Measurements from ENCODE around the gene UGT1A10. TPM values are rescaled to one million over a fixed set of nuclear protein-coding genes. Genes with fewer than 3 reads are reported as not detected.

The UGT1A10 gene
- total RNA-seq, 2 experiments from 2014 or later, result not detected

DNA sequence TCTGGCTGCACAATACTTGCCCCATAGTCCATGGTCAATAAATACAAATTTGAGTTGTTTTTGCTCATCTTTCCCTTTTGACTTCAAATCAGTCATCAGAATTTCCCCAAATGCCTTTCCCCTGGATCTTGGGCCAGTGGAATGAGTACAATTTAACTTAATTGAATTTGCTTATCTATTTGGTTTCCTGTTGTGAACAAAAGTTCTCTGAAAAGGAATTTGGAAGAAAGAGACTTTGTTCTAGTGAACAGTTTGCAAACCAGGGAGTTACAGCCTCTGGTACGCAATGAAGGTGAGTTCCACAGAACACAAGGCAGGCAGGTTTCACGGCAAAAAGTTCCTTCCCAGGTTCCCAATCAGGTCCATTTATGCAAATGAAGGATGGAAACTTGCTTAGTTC, 122.6 kb downstream of the UGT1A10 start:
- DNase-seq (no peak), ATAC-seq (no peak)
- Mint-ChIP-seq H3K4me3 (no peak overlapping the region), H3K27ac (no peak overlapping the region), H3K27me3 (peaks cover 2% of the 10 kb centered on the region), H3K9me3 (no peaks in the 10 kb centered on the region), H3K36me3 (ENCODE audit: low read depth) (no peaks in the 10 kb centered on the region), H3K4me1 (ENCODE audit: low read depth) (no peaks in the 10 kb centered on the region)
- ChIA-PET CTCF (no interaction called here), POLR2A (no interaction called here)
- TF ChIP-seq, protein P1, sequence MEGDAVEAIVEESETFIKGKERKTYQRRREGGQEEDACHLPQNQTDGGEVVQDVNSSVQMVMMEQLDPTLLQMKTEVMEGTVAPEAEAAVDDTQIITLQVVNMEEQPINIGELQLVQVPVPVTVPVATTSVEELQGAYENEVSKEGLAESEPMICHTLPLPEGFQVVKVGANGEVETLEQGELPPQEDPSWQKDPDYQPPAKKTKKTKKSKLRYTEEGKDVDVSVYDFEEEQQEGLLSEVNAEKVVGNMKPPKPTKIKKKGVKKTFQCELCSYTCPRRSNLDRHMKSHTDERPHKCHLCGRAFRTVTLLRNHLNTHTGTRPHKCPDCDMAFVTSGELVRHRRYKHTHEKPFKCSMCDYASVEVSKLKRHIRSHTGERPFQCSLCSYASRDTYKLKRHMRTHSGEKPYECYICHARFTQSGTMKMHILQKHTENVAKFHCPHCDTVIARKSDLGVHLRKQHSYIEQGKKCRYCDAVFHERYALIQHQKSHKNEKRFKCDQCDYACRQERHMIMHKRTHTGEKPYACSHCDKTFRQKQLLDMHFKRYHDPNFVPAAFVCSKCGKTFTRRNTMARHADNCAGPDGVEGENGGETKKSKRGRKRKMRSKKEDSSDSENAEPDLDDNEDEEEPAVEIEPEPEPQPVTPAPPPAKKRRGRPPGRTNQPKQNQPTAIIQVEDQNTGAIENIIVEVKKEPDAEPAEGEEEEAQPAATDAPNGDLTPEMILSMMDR (IDR thresholded peaks at IDR 0.05), result no peak
- intact Hi-C loops (cut with micrococcal nuclease), result no loop called here

DNA sequence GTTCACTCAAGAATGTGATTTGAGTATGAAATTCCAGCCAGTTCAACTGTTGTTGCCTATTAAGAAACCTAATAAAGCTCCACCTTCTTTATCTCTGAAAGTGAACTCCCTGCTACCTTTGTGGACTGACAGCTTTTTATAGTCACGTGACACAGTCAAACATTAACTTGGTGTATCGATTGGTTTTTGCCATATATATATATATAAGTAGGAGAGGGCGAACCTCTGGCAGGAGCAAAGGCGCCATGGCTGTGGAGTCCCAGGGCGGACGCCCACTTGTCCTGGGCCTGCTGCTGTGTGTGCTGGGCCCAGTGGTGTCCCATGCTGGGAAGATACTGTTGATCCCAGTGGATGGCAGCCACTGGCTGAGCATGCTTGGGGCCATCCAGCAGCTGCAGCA, 123.8 kb downstream of the UGT1A10 start, which contains the start of gene UGT1A1:
Gene UGT1A1 (plus strand): TSS at position 228 of the 400 bp plus-strand sequence. CDS start 18 bp downstream, at position 246.
- Mint-ChIP-seq H3K9me3 (no peaks in the 10 kb centered on the region), H3K4me1 (ENCODE audit: low read depth) (no peaks in the 10 kb centered on the region), H3K27me3 (peaks cover 7% of the 10 kb centered on the region), H3K27ac (no peak within 1 kb of the TSS), H3K4me3 (no peak within 1 kb of the TSS), H3K36me3 (ENCODE audit: low read depth) (no peaks in the 10 kb centered on the region)
- ATAC-seq (no peak), DNase-seq (no peak)
- intact Hi-C loops (cut with micrococcal nuclease), result no loop called here
- POLR2A ChIA-PET, result no interaction called here
- TF ChIP-seq, protein P1 (IDR thresholded peaks at IDR 0.05), result no peak
- CTCF ChIA-PET, result no interaction called here

DNA sequence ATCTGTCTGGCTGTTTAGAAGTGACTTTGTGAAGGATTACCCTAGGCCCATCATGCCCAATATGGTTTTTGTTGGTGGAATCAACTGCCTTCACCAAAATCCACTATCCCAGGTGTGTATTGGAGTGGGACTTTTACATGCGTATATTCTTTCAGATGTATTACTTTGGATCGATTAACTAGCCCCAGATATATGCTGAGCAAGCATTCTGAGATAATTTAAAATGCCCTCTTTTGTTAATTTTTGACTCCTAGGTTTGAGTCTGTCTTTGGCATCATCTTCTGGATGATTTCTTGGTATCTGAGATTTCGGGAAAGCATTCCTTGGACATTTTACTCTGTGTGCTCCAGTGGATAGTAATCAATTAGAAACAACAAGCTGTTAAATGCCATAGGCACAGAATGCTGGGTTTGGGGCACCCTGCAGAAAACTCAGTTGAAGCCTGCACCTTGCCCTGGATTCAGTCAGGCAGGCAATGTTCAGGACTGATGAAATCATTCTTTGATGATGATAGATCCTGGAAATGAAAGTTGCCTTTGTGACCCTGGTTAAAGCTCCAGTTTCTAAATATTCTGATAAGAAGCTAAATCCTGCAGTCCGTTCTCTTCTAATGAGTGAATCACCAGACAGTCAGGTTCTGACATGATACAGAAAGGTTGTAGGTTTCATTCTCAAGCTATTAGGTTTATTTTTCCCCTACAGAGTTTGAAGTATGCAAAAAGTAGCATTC, 125.0 kb downstream of the UGT1A10 start:
- Mint-ChIP-seq H3K27me3 (peaks cover 11% of the 10 kb centered on the region), H3K4me1 (ENCODE audit: low read depth) (no peaks in the 10 kb centered on the region), H3K36me3 (ENCODE audit: low read depth) (no peaks in the 10 kb centered on the region), H3K4me3 (no peak overlapping the region), H3K9me3 (no peaks in the 10 kb centered on the region), H3K27ac (no peak overlapping the region)
- ATAC-seq (no peak), DNase-seq (no peak)
- POLR2A ChIA-PET, result no interaction called here
- CTCF ChIA-PET, result no interaction called here
- intact Hi-C loops (cut with micrococcal nuclease), result no loop called here
- TF ChIP-seq, protein P1 (IDR thresholded peaks at IDR 0.05), result no peak

DNA sequence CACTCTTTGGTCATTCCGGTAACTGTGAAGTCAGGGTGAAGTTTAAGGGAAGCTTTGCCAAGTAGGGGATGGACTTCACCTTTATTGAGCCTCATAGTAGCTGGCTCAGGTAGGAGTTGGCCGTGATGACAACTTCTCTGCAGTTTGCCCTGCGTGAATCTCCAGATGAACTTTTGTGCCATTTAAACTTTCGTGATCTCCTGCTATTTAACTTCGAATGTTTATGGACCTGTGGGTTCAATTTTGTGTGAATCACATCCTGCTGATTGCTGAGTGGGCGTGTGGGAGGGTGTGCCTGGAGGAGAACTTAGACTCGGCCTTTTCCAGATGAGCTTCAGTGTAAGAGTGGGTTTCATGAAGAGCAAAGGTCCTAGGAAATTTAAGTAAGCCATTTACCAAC, 128.0 kb downstream of the UGT1A10 start:
- CTCF ChIA-PET, result no interaction called here
- no peaks in the 10 kb centered on the region for H3K36me3 Mint-ChIP-seq (ENCODE audit: low read depth)
- no peak overlapping the region for H3K27ac Mint-ChIP-seq
- no peaks in the 10 kb centered on the region for H3K9me3 Mint-ChIP-seq
- DNase-seq, result no peak
- TF ChIP-seq, protein P1 (IDR thresholded peaks at IDR 0.05), result no peak
- no peak overlapping the region for H3K4me3 Mint-ChIP-seq
- POLR2A ChIA-PET, result no interaction called here
- H3K4me1 Mint-ChIP-seq (ENCODE audit: low read depth), result no peaks in the 10 kb centered on the region
- no peak for ATAC-seq
- H3K27me3 Mint-ChIP-seq, result peaks cover 15% of the 10 kb centered on the region
- intact Hi-C loops (cut with micrococcal nuclease), result no loop called here

DNA sequence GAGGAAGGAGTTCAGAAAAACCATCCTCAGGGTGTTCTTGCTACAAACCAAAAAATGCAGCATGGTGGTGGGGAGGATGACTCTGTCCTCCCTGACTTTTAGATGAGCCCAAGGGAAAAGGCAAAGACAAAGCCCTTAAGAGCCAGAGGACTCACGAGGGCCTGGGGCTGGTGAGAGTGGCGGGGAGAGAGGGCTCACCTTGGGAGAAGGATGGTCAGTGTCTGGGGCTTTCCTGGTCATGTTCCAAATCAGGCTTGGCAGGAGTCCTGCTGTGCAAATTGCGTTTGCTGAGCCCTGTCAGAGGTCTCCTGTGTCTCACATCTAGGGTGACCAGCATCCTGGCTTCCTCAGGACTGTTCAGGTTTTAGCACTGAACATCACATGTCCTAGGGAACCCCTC, 128.5 kb downstream of the UGT1A10 start:
- DNase-seq (no peak), ATAC-seq (no peak)
- POLR2A ChIA-PET, result no interaction called here
- no peak overlapping the region for H3K4me3 Mint-ChIP-seq
- TF ChIP-seq, protein P1 (IDR thresholded peaks at IDR 0.05), result no peak
- H3K27me3 Mint-ChIP-seq, result peaks cover 17% of the 10 kb centered on the region
- CTCF ChIA-PET, result no interaction called here
- H3K27ac Mint-ChIP-seq, result no peak overlapping the region
- intact Hi-C loops (cut with micrococcal nuclease), result no loop called here
- no peaks in the 10 kb centered on the region for H3K9me3 Mint-ChIP-seq
- no peaks in the 10 kb centered on the region for H3K4me1 Mint-ChIP-seq (ENCODE audit: low read depth)
- H3K36me3 Mint-ChIP-seq (ENCODE audit: low read depth), result no peaks in the 10 kb centered on the region

Data from activated CD8-positive, alpha-beta T cell treated with anti-CD3 and anti-CD28 coated beads for 36 hours (primary cell).